ENCODE measurements around the gene KLHL29. TPM values are rescaled to one million over a fixed set of nuclear protein-coding genes. Genes with fewer than 3 reads are reported as not detected.

The KLHL29 gene
- total and polyA plus RNA-seq, 2 donors (not counting 3 experiments of a cell fraction or from before 2014, with no cell fraction given): 4.6 to 12.7 TPM

- Histone ChIP-seq H3K9me1 (replicated peaks; ENCODE audit: control insufficient read depth, extremely low read depth, insufficient read depth, low read length) (no peaks in the 10 kb centered on the region), H3K9ac (replicated peaks; ENCODE audit: extremely low read depth, insufficient read depth, low read length) (no peak overlapping the region), H3K79me2 (ENCODE audit: control insufficient read depth, insufficient read depth, low read length) (no peaks in the 10 kb centered on the region), H2AFZ (ENCODE audit: low read depth, low read length) (no peak overlapping the region), H3K4me3 (replicated peaks in 1 of 3; ENCODE audit: insufficient read depth in 1 of 3, low read depth in 1 of 3, low read length in 3 of 3) (no peak overlapping the region), H3K4me1 (ENCODE audit: control insufficient read depth, extremely low read depth, insufficient read depth, low read length) (no peaks in the 10 kb centered on the region), H3K27ac (ENCODE audit: insufficient read depth, low read depth, low read length) (no peak overlapping the region), H3K27me3 (ENCODE audit: control insufficient read depth in 2 of 2, insufficient read depth in 2 of 2, low read length in 2 of 2) (no peaks in the 10 kb centered on the region), H3K36me3 (ENCODE audit: control insufficient read depth in 2 of 2, extremely low read depth in 1 of 2, insufficient read depth in 2 of 2, low read length in 2 of 2) (no peaks in the 10 kb centered on the region), H4K20me1 (replicated peaks; ENCODE audit: control insufficient read depth, extremely low read depth, insufficient read depth, low read length) (no peaks in the 10 kb centered on the region), H3K4me2 (ENCODE audit: insufficient read depth, low read length) (no peak overlapping the region), H3K9me3 (replicated peaks; ENCODE audit: control insufficient read depth, insufficient read depth, low read length) (no peaks in the 10 kb centered on the region)
- FAIRE-seq: no peak
- DNase-seq (ENCODE audit: low read depth, low spot score): no peak
- CTCF ChIA-PET: no interaction called here
- no TSS peak for BruUV-seq (replicated peaks)
- POLR2A ChIA-PET: no interaction called here
- dilution Hi-C loops (cut with MboI; ENCODE audit: extremely low pct_ligation_motif_present, low sequenced_read_pairs): no loop called here
- TF ChIP-seq GATA2 (IDR thresholded peaks at IDR 0.05; ENCODE audit: insufficient read depth, insufficient read length, low read depth, low read length) (no peak), CTCF (IDR thresholded peaks at IDR 0.05; ENCODE audit: extremely low read depth in 1 of 2, insufficient read depth in 1 of 2, low read depth in 1 of 2, low read length in 2 of 2) (no peak), EZH2 (IDR thresholded peaks at IDR 0.05; ENCODE audit: borderline replicate concordance, low read depth, low read length, severe bottlenecking) (no peak), MAX (IDR thresholded peaks at IDR 0.05; ENCODE audit: insufficient read depth, insufficient read length) (no peak), POLR2AphosphoS5 (IDR thresholded peaks at IDR 0.05; ENCODE audit: insufficient read depth, low read depth, low read length) (no peak), JUN (IDR thresholded peaks at IDR 0.05; ENCODE audit: borderline replicate concordance, insufficient read depth, insufficient read length, low read depth) (no peak), MYC (IDR thresholded peaks at IDR 0.05; ENCODE audit: low read depth, low read length) (no peak), FOS (IDR thresholded peaks at IDR 0.05; ENCODE audit: borderline replicate concordance, insufficient read depth, low read length) (no peak), POLR2A (IDR thresholded peaks at IDR 0.05; ENCODE audit: low read depth, low read length) (no peak)
- intact Hi-C loops (cut with micrococcal nuclease): no loop called here
These were observed 64.9 kb downstream of the KLHL29 start for GRCh38 chr2:23449831-23450331.

Data from endothelial cell of umbilical vein (primary cell).